Posterior cingulate gyrus (tissue), 11 donors: ENCODE data around the gene STUB1.

Experiments
- DNase-seq, 10 donors: peaks; one replicate each; pipeline versions ENCODE4 v3.0.0 to v3.0.0-alpha.2; 2020 to 2021; ENCODE audit warnings: mixed read lengths in 3 of 10
- intact Hi-C: fragments of 100-400 bp; cut with DNase I; formaldehyde crosslinking; loops from one replicate; pipeline ENCODE4 v1.15.1; 2023

STUB1 gene

GRCh38 chr16:679814-680624 is at the start of gene STUB1:
Gene STUB1 (plus strand): TSS chr16:680410. CDS start chr16:680526, 116 bp downstream.
- peak; percentile 70 to 97 (median 82) for DNase-seq
- intact Hi-C loops = no loop called here

- peak in 2 of 10 donors; percentile 76 to 90 for DNase-seq
- intact Hi-C loops = no loop called here
These were observed 49.3 kb upstream of the STUB1 start, which contains the start of gene WFIKKN1 for GRCh38 chr16:630815-631405. Gene WFIKKN1 (plus strand): TSS chr16:630985. CDS start chr16:631254, 269 bp downstream.

- intact Hi-C loops = no loop called here
- DNase-seq = no peak
These were observed 48.3 kb upstream of the STUB1 start for GRCh38 chr16:631808-632358.

GRCh38 chr16:632486-633335 is 47.5 kb upstream of the STUB1 start:
- peak in 1 of 10 donors; percentile 82 for DNase-seq
- intact Hi-C loops = no loop called here

GRCh38 chr16:633336-634050 is 46.7 kb upstream of the STUB1 start:
- intact Hi-C loops = no loop called here
- DNase-seq = no peak

- DNase-seq = no peak
- intact Hi-C loops = no loop called here
These were observed 46.0 kb upstream of the STUB1 start for GRCh38 chr16:634051-634670.

GRCh38 chr16:634996-635395 is 45.2 kb upstream of the STUB1 start:
- intact Hi-C loops = no loop called here
- DNase-seq = no peak

- intact Hi-C loops = loop anchor here (2.0 kb wide), 1 partner anchor 43 kb away; no protein-coding TSS in a partner anchor
- DNase-seq = no peak
These were observed 44.5 kb upstream of the STUB1 start for GRCh38 chr16:635573-636205.

GRCh38 chr16:636206-637080 is 43.8 kb upstream of the STUB1 start, which contains the start of gene METTL26:
Gene METTL26 (minus strand): TSS chr16:636305. CDS start chr16:636290, 15 bp downstream.
- intact Hi-C loops = loop anchor here (2.0 kb wide), 1 partner anchor 44 kb away; no protein-coding TSS in a partner anchor
- DNase-seq = peak; percentile 91 to 99 (median 97)

GRCh38 chr16:637081-638018 is 42.9 kb upstream of the STUB1 start:
- intact Hi-C loops = loop anchor here (2.0 kb wide), 1 partner anchor 45 kb away; no protein-coding TSS in a partner anchor
- DNase-seq = peak; percentile 83 to 98 (median 93)

GRCh38 chr16:638034-638543 is 42.1 kb upstream of the STUB1 start:
- intact Hi-C loops = no loop called here
- DNase-seq = no peak

GRCh38 chr16:638836-639235 is 41.4 kb upstream of the STUB1 start:
- no peak for DNase-seq
- intact Hi-C loops = no loop called here

- intact Hi-C loops = no loop called here
- no peak for DNase-seq
These were observed 39.6 kb upstream of the STUB1 start for GRCh38 chr16:640614-641013.

GRCh38 chr16:641326-642188 is 38.7 kb upstream of the STUB1 start, which contains the start of gene MCRIP2:
Gene MCRIP2 (plus strand): TSS chr16:641828. CDS start chr16:641992, 164 bp downstream.
- intact Hi-C loops = no loop called here

More at GRCh38 chr16:641326-642188, 38.7 kb upstream of the STUB1 start, which contains the start of gene MCRIP2:
- peak; percentile 62 to 96 (median 81) for DNase-seq
